Glutamatergic neuron (in vitro differentiated cells): Measurements from ENCODE around the gene IGFN1. TPM values are rescaled to one million over a fixed set of nuclear protein-coding genes. Genes with fewer than 3 reads are reported as not detected.
"Not testable (repeated sequence)": the region's sequence is repeated elsewhere in the genome, so short reads cannot be mapped to it uniquely, and the experiment has no call there.

ENCODE experiments used
- DNase-seq: peaks from one replicate; pipeline ENCODE4 v3.0.0; 2022
- H3K27ac Mint-ChIP-seq: one replicate; pipeline ENCODE4 v1.8.0; 2020; ENCODE audit warnings: mild to moderate bottlenecking, mixed read lengths, inconsistent platforms; ENCODE audit not compliant: unreplicated experiment
- H3K27me3 Mint-ChIP-seq: one replicate; pipeline ENCODE4 v1.8.0; 2020; ENCODE audit warnings: mild to moderate bottlenecking, moderate library complexity, mixed read lengths, inconsistent platforms; ENCODE audit not compliant: unreplicated experiment
- H3K36me3 Mint-ChIP-seq: one replicate; pipeline ENCODE4 v1.8.0; 2020; ENCODE audit warnings: mild to moderate bottlenecking, mixed read lengths, inconsistent platforms; ENCODE audit not compliant: unreplicated experiment
- H3K4me1 Mint-ChIP-seq: one replicate; pipeline ENCODE4 v1.8.0; 2020; ENCODE audit warnings: mild to moderate bottlenecking, low read depth, mixed read lengths, inconsistent platforms; ENCODE audit not compliant: unreplicated experiment
- H3K4me3 Mint-ChIP-seq: one replicate; pipeline ENCODE4 v1.8.0; 2020; ENCODE audit warnings: mild to moderate bottlenecking, mixed read lengths, inconsistent platforms; ENCODE audit not compliant: unreplicated experiment
- H3K9me3 Mint-ChIP-seq: one replicate; pipeline ENCODE4 v1.8.0; 2020; ENCODE audit warnings: mild to moderate bottlenecking, moderate library complexity, mixed read lengths, inconsistent platforms; ENCODE audit not compliant: unreplicated experiment
- CTCF ChIP-seq: fragments of 200-600 bp; sonication (generic); IDR thresholded peaks from one replicate; pipeline ENCODE4 v1.5.0; 2021; ENCODE audit not compliant: partially characterized antibody, unreplicated experiment
- total RNA-seq: library from RNA; stranded (reverse); fragmentation: NEBNext Ultra II Directional; extraction: Animal tissue kit (Norgen Biotek cat#: 25700); gene quantifications from one replicate; pipeline ENCODE4 v1.2.1, GENCODE V29; 2021; ENCODE audit not compliant: unreplicated experiment

Gene IGFN1
- total RNA-seq, 1 donor from 2014 or later: 1.9 TPM

GRCh38 chr1:201228011-201228983 lies 37.7 kb downstream of the IGFN1 start:
- peaks cover 3% of the 10 kb centered on the region for H3K27me3 Mint-ChIP-seq
- DNase-seq: no peak
- no peak for TF ChIP-seq CTCF
- no peak overlapping the region for H3K4me3 Mint-ChIP-seq
- H3K27ac Mint-ChIP-seq: no peak overlapping the region
- no peaks in the 10 kb centered on the region for H3K4me1 Mint-ChIP-seq
- H3K36me3 Mint-ChIP-seq: peaks cover 13% of the 10 kb centered on the region
- peaks cover 6% of the 10 kb centered on the region for H3K9me3 Mint-ChIP-seq

DNA sequence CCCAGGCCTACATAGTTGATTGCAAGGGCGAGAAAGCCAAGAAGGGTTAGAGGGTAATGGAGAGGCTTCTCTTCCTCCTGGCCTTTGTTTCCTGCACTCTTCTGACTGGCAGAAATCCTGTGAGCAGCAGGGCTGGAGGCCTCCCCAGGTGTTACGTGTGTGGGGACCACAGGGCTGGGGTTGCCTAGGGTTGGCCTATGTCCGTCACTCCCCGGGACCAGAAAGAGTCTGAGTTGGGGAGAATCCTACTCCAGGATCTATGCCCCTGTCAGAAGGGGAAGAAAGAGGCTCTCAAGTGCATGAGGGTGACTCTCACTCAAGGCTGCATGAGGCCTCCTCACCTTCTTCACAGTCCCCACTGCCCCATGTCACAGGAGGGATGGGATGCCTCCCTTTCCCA lies 38.5 kb downstream of the IGFN1 start:
- Mint-ChIP-seq H3K36me3 (peaks cover 13% of the 10 kb centered on the region), H3K9me3 (peaks cover 6% of the 10 kb centered on the region), H3K27ac (no peak overlapping the region), H3K27me3 (peaks cover 3% of the 10 kb centered on the region), H3K4me3 (no peak overlapping the region), H3K4me1 (no peaks in the 10 kb centered on the region)
- peak; percentile 7 for DNase-seq
- TF ChIP-seq CTCF: no peak

DNA sequence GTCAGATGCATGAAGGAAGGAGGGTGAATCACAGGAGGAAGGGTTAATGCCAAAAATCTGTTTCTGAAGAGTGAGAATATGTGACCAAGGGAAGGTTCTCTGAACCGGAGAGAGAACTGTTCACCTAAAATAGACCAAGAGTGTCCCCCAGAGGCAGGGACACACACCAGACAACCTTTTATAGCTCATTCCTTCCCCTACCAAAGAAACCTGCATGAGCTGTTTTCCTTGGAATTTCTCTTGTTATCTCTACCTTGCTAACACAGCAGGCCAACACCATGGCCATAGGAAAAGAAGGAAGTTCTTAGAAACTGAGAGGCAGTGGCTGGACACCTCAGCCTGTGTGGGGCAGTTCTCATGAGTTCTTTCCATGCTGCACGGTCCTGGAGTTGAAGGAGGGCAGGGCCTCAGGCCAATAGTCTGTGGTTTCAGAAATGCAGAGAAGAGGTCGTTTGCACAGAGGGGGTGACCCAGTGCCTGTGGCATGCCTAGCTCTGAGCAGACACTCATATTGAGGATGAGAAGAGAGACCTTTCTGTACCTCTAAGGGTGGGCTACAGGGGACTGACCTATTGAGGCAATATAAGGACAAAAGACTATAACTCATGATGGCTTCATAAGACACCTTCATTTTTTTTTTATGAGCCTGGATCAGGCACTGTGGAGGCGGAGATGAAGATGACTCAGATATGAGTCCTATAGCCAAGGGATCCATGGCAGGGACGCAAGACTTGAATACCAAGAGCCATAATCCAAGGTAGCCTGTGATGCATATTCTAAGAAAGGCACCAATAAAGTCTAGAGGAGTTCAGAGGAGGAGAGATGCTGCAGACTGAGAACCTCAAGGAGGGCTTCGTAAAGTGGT lies 39.4 kb downstream of the IGFN1 start:
- Mint-ChIP-seq H3K36me3 (peaks cover 13% of the 10 kb centered on the region), H3K27ac (no peak overlapping the region), H3K4me1 (no peaks in the 10 kb centered on the region), H3K27me3 (peaks cover 3% of the 10 kb centered on the region), H3K4me3 (no peak overlapping the region), H3K9me3 (peaks cover 6% of the 10 kb centered on the region)
- no peak for TF ChIP-seq CTCF
- DNase-seq: no peak

- Mint-ChIP-seq H3K27ac (no peak overlapping the region), H3K4me1 (no peaks in the 10 kb centered on the region), H3K4me3 (no peak overlapping the region), H3K27me3 (peaks cover 3% of the 10 kb centered on the region), H3K9me3 (peaks cover 6% of the 10 kb centered on the region), H3K36me3 (peaks cover 13% of the 10 kb centered on the region)
- TF ChIP-seq CTCF: no peak
- DNase-seq: no peak
Measured at GRCh38 chr1:201230676-201231075, 40.1 kb downstream of the IGFN1 start.

GRCh38 chr1:201239646-201240045 lies 49.0 kb downstream of the IGFN1 start:
- H3K4me3 Mint-ChIP-seq, H3K27ac Mint-ChIP-seq, H3K4me1 Mint-ChIP-seq, DNase-seq, H3K9me3 Mint-ChIP-seq, H3K27me3 Mint-ChIP-seq: not testable (repeated sequence)
- peaks cover 10% of the 10 kb centered on the region for H3K36me3 Mint-ChIP-seq
